Ecto neural progenitor cell (in vitro differentiated cells): ENCODE measurements around the gene GLYAT.

Source experiments
- DNase-seq: peaks from one replicate; pipeline ENCODE4 v3.0.0-alpha.2; 2018; ENCODE audit warnings: low spot score

GLYAT gene, protein sequence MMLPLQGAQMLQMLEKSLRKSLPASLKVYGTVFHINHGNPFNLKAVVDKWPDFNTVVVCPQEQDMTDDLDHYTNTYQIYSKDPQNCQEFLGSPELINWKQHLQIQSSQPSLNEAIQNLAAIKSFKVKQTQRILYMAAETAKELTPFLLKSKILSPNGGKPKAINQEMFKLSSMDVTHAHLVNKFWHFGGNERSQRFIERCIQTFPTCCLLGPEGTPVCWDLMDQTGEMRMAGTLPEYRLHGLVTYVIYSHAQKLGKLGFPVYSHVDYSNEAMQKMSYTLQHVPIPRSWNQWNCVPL

DNA sequence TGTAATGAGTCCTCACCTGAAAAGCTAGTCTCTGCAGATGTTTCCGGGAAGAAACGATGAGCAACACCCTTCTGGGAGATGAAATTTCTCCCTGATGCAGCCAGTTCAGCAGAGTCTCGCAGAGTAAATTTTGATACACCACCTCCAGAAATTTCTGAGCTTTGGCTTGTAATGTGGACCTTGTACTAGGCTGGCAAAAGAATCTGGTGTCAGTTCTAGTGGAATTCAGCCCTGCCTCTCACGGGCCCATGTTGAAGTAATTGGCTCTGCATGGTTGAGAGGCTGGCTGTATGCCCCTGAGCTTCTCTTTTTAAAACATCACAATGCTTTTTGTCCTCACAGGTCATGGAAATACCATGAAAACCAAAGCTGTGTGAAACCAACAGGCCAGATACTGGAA, at the start of gene GLYAT:
TSS of gene GLYAT (minus strand) at position 125 of the 400 bp plus-strand sequence. CDS start 7,447 bp downstream, outside the sequence.
- no peak for DNase-seq

DNA sequence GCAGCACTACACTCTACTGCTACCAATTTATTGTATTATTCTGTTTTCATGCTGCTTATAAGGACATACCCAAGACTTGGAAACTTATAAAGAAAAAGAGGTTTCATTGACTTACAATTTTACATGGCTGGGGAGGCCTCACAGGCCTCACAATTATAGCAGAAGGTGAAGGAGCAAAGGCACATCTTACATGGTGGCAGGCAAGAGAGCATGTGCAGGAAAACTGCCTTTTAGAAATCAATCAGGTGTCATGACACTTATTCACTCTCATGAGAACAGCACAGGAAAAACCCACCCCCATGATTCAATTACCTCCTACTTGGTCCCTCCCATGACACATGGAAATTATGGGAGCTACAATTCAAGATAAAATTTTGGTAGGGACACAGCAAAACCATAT, 49.6 kb upstream of the GLYAT start:
- DNase-seq, result no peak

DNA sequence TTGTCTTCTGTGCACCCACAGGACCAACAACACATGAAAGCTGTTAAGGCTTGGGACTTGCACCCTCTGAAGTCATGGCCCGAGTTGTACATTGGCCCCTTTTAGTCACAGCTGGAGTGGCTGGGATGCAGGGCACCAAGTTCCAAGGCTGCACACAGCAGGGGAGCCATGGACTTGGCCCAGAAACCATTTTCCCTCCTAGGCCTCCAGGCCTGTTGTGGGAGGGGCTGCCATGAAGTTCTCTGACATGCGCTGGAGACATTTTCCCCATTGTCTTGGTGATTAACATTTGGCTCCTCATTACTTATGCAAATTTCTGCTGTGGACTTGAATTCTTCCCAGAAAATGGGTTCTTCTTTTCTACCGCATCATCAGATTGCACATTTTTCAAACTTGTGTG, 48.8 kb upstream of the GLYAT start:
- no peak for DNase-seq

DNA sequence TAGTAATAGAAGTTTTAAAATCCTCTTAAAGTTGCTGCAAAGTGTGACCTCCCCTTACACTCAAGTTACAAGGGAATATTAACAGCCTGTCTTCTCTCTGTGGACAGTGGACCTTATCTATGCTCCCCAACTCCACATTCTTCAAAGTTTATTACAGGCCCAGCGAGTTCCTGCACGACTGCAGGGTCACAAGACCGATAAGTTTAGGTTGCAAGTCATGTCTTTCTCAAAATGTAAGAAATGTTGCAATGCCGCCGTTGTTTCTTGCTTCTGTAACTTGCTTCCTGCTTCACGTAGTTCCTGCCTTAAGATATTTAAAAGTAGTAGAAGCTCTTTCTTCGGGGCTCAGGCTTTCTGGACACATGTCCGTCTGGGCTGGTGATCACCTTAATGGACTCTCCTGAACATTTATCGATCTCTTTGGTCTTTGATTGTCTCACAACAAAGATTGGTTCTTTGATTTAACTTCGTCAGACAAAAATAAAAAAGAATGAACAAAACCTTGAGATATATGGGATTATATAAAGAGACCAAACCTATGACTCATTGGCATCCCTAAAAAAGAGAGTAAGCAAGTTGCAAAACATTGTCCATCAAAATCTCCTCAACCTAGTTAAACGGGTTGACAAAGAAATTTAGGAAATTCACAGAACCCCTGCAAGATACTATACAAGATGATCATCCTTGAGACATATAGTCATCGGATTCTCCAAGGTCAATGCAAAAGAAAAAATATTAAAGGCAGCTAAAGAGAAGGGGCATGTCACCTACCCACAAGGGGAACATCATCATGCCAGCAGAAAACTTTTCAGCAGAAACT, 45.4 kb upstream of the GLYAT start:
- DNase-seq, result no peak

DNA sequence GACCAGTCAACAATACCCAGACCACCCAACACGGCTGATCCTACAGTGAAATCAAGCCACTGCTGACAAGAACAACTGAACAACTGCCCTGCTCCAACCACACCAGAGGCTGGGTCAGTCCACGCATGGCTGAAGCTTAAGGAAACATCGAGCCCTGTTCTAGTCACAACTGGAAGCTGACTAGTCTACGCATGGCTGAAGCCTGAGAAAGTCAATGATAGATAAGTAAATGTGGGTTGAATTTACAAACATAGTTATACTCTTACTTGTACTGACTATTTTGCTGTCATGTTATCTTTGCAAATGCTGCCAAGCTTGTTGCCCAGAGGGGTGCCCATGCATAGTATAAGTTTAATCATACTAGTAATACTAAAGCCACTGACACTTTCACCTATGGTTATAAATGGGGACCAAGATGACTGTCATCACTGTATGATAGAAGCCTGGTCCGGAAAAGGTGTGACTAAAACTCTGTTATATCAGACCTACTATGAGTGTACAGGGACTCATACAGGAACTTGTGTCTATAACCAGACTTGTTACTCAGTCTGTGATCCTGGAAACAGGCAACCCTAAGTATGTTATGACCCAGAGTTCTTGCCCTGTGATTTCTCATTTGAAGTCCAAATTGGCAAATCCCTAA, 43.4 kb upstream of the GLYAT start:
- no peak for DNase-seq

DNA sequence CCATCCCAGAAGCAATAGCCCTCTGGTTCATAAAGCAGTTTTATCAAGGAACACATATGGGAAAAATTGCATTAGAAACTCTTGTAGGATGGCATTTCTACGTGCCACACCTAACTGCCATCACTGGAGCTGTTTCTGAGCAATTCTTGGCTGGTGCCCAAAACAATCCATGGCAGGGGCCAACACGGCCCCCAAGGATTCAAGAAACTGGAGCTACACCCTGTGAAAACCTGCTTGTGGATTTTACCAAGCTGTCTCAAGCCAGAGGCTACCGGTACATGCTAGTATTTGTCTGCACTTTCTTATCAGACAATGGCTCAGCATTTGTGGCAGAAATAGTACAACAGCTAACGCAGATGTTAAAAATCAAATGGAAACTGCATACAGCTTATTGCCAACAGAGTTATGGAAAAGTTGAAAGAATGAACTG, 42.4 kb upstream of the GLYAT start:
- DNase-seq, result no peak

DNA sequence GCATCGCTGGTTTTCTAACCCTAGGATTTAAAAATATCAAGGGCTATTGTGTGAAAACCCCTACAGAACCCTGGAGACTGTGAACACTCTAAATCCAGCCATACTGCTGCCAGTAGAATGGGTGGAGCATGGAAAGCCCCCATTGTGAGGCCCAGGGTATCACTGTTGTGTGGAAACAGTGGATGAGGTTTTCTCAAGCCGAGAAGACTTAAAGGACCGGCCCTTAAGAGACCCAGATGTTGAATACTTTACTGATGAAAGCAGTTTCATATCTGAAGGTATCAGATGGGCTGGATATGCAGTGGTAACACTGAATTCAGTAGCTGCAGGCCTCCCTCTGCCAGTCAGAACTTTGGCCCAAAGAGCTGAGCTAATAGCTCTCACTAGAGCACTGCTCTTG, 41.6 kb upstream of the GLYAT start:
- DNase-seq, result no peak

DNA sequence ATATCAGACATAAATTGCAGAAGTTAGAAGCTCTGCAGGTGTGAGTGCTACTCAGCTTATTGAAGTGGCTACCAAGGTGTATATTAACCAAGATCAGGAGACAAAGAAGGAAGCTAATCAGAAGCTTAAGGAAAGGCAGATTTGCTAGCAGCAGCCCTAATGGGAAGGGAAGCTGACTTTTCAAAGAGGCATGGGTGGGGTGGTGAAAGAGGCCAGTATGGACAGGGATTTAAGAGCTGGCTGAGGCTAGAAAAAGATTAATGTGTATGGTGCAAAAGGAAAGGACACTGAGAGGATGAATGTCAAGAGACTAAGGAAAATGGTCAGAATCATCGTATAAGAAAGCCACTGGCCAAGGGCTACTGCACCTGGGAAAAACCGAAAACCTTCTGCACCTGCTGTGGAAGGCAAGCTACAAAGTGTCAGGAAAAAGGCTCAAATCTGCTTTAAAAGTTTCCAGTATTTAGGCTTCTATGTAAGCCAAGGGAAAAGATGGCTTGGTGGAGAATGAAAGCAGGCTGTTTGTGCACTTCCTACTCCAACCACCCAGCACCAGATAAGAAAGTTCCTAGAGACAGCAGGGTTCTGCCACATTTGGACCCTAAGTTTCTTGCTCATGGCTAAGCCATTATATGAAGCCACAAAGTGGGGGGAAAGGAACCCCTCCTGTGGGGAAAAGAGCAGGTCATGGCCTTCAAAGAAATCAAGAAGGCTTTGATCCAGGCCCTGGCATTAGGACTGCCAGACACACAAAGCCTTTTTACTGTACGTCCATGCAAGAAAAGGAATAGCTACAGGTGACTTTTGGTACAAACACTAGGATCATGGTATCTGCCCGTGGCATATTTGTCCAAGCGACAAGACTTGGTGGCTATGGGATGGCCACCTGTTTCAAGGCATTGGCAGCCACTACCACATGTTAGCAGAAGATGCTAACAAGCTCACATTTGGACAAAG, 40.9 kb upstream of the GLYAT start:
- no peak for DNase-seq

DNA sequence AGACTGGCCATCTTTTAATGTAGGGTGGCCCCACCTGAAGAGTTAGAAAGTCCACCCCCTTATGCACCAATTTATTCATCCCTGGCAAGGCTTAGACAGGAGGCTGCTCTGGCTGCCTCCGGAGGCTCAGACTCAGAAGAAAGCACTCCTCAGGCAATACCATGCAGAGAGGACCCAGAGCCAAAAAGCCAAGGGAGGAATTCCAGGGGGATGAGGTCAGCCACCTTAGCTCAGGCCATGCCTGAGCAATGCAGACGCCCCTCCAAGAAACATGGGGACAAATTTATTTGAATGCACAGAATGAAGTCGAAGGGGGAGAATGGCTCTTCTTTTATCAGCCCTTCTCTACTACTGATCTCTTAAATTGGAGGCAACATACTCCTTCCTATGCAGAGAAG, 39.7 kb upstream of the GLYAT start:
- no peak for DNase-seq

DNA sequence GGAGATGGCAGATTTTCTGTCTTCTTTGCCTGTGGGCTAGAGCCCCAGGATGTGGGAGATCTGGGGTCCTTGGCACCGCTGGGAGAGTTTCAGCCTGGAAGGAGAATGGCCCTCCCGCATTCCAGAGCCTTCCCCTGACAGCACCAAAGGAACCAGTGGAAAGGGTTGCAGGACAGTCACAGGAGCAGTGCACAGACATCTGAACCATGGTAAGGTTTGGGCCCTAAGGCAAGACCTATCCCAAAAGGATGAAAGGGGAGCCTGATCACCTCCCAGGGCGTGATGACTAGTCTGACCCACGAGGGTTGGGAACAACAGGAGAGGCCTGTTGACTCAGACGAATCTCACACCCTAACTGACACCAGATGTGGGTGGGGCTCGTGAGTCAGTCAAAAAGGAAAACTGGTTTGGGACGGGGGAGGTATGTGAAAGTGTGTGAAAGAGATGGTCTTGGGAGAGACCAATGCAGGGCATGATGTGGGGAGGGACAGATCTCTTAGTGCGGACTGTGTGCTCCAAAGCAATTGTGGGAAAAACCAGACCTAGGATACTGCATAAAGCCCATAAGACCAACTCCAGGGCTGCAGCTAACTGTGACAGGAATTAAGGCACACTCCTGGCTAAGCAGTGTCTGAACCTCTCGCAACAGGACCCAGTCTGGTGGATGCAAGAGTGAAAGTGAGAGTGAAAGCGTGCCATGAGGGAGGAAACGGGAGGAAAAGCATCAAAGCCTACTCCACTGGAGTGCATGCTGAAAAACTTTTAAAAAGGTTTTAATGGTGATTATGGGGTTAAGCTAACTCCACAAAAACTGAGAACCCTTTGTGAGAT, 39.1 kb upstream of the GLYAT start:
- no peak for DNase-seq

DNA sequence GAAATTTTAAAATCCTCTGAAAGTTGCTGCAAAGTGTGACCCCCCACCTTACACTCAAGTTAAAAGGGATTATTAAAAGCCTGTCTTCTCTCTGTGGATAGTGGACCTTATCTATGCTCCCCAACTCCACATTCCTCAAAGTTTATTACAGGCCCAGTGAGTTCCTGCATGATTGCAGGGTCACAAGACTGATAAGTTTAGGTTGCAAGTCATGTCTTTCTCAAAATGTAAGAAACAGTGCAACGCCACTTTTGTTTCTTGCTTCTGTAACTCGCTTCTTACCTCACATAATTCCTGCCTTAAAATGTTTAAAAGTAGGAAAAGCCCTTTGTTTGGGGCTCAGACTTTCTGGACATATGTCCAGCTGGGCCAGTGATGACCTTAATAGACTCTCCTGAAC, 38.4 kb upstream of the GLYAT start:
- DNase-seq, result no peak

DNA sequence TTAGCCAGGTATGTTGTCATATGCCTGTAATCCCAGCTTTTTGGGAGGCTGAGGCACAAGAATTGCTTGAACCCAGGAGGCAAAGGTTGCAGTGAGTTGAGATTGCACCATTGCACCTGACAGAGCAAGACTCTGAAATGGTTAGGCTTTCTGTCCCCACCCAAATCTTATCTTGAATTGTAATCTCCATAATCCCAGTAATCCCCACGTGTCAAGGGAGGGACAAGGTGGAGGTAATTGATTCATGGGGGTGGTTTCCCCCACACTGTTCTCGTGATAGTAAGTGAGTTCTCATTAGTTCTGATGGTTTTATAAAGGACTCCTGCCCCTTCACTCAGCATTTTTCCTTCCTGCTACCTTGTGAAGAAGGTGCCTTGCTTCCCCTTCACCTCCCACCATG, 37.6 kb upstream of the GLYAT start:
- no peak for DNase-seq

DNA sequence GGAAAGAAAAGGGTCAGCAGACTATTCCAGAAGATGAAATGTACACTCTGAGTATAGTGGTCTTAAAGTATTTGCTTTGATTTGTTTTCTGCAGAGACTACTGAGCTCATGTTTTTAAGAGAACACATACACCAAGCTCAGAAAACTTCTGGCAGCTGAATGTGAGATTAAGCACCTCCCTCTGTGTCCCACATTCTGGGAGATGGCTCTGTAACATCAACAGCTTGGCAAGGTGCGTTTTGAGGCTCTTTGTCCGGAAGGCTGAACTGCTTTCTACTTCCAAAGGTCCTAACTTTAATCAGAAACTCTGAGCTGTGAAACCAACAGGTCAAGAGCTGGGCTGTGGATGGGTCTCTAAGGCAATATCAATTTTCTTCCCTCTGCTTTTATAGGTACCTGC, 36.4 kb upstream of the GLYAT start:
- DNase-seq, result no peak

DNA sequence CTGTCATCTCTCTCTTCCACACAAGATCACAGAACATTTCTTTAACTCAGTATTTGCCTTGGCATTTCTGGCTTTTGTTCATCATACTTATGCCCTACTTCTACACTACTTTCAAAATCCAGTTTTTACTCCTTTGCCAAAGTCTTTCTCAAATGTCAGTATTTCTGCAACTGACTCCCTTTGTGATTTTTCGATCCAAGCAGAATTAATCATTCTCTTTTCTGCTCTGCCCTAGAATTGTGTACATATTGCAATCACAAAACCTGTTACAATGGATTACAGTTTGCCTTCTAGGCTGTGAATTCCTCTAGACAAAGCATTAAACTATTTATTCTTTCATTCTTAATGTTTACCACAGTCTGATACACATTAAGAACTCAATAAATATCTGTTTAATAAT, 33.3 kb upstream of the GLYAT start:
- no peak for DNase-seq

DNA sequence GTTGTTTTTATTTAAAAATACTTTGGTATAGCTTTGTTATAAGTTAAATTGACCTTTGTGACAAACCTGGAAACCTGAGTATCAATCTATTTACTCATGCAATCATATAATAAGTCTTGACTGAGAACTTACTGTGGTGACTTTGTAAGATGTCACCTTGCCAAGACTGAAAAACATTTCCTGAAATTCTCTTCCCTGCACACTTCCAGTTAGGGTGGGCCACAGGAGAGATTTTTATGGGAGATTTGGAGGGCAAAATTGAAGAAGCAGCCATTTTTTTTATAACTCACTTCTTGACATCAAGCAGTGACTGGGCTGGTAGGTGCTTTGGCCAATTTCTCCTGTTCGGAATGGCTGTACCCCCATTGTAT, 31.4 kb upstream of the GLYAT start:
- no peak for DNase-seq

DNA sequence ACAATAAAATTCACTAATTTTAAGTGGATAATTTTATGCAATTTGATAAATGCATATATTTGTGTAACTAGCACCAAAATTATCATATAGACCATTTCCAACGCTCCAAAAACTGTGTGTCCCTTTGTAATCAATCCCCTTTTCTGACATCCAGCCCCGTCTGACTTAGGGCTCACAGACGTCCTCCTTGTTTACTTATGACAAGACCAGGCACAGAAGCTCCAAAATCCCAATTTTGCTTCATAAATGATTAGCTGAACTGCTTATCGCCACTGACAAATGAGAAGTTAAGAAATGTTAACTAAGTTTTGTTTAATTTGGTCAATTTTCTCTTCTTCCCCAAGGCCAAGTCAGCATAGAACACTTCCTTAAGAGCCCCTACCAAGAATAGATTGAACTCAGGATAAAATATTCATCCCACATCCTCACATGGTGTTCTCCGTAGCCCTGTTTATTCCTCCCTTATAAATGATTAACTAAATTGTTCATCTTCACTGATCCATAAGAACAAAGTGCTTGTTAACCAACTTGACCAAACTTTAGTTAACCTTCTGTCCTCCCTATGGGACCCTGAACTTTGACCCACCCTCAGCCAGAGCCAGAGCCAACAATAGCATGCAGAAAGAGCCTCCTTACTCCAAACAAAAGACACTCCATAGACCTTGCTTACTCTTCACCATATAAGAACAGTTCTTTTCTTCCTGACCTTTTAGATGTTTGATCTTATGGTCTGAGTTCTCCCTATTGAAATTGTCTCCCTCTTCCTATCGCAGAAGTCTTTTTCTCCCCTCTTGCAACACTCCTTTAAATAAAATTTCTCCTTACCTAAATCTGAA, 30.8 kb upstream of the GLYAT start:
- DNase-seq, result no peak

DNA sequence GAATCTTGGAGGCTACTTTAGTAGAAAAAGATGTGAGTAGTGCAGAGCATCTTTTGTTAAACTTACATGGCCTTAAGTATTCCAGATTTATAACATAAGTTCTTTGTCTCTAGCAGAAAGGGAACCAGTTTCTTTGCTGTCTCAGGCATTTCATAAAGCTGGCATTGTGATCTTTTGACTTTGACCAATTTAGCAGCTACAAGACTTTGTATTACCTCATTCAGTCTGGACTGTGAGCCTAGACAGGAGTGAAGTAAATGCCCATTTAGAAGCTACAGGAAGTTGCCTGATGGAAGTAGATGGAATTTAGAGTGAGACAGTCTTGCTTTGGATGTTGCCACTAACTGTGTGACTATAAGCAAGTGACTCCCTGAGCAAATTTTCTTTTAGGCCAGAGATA, 25.7 kb upstream of the GLYAT start:
- no peak for DNase-seq

DNA sequence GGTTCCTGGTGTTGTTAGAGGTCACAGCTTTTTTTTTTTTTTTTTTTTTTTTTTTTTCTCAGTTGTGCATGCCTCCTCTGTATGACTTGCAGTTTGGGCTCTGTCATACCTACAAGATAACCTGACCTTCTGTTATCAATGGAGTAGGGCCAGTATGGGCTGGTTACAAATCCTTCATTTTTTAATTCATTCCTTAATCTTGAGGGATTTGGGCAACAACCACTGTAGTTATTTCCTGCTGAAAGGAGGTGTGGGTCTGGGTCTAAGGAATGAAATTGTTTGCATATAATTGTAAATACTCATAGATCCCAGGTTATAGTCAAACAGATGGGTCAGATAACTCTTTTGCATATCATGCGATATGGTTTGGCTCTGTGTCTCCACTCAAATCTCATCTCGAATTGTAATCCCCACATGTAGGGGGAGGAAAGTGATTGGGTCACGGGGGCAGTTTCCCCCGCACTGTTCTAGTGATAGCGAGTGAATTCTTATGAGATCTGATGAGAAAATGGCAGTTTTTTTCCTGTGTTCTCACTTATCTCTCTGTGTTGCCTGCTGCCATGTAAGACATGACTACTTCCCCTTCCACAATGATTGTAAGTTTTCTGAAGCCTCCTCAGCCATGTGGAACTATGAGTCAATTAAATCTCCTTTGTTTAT, 14.1 kb upstream of the GLYAT start:
- no peak for DNase-seq

DNA sequence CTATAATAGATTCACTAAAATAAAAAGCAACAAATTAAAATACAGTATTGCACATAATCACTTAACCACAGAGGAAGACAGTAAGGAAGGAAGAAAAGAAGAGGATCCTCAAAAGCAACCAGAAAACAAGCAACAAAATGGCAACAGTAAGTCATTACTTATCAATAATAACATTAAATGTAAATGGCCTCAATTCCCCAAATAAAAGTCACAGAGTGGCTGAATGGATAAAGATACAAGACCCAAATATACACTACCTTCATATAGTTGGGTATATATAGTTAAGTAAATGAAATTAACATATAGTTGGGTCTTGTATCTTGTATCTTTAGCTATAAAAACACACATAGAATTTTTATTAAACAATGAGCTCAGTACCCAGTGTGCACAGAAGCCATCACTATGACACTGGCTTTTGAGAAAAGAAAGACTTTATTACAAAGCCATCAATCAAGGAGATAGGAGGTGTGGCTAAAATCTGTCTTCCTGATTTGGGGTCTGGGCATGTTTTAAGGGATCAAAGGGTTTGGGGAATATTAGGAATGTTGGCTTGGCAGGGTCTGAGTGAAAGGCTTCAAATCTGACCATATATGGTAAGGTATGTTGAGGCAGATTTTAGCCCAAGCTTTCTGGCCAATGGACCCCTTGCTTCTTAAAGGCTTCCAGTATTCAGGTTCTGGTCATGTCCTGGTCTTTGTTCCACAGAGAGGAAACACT, 13.4 kb upstream of the GLYAT start:
- no peak for DNase-seq
